ENCODE data around the gene FAM53B.
A peak's percentile ranks its signal among the peaks of the same experiment; 100 is the strongest.
"Not testable (repeated sequence)": the region's sequence is repeated elsewhere in the genome, so short reads cannot be mapped to it uniquely, and the experiment has no call there.

The FAM53B gene

DNA sequence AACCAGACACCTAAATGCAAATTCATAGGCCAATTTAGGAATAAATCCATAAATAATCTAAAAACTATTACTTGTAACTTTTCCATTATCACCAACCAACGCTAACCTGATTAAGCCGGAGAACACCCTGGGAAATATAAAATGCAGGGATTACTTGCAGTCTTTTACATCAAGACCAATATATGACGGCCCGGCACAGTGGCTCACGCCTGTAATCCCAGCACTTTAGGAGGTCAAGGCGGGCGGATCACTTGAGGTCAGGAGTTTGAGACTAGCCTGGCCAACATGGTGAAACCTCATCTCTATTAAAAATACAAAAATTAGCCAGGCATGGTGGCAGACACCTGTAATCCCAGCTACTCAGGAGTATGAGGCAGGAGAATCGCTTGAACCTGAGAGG lies 2.3 kb upstream of the FAM53B start:
- not testable (repeated sequence) for H2AK5ac ChIP-seq (ENCODE audit: low read length, severe bottlenecking); H4K8ac ChIP-seq (ENCODE audit: low read length); H2BK12ac ChIP-seq (ENCODE audit: low read length in 2 of 2); H3K4ac ChIP-seq (ENCODE audit: low read depth in 1 of 2, low read length in 2 of 2); H3K18ac ChIP-seq (ENCODE audit: low read depth in 1 of 2, low read length in 2 of 2); H3K27me3 ChIP-seq (ENCODE audit: control insufficient read depth in 1 of 2, insufficient read depth in 1 of 2, low read length in 2 of 2); H3K4me2 ChIP-seq (ENCODE audit: low read length, poor library complexity, severe bottlenecking); H2BK15ac ChIP-seq (ENCODE audit: low read depth, poor library complexity, severe bottlenecking); H2AFZ ChIP-seq (ENCODE audit: low read depth, low read length); H3K14ac ChIP-seq (ENCODE audit: low read length in 2 of 2); H3K4me1 ChIP-seq (ENCODE audit: control insufficient read depth, insufficient read depth, low read depth, low read length); H3K4me3 ChIP-seq (ENCODE audit: insufficient read depth in 1 of 2, low read depth in 1 of 2, low read length in 2 of 2); H3K23ac ChIP-seq (ENCODE audit: low read length in 2 of 2); DNase-seq; H4K91ac ChIP-seq (ENCODE audit: low read length); H3K9me3 ChIP-seq (ENCODE audit: control insufficient read depth, low read length); H2BK5ac ChIP-seq (ENCODE audit: low read depth, low read length, poor library complexity, severe bottlenecking); H2BK120ac ChIP-seq (ENCODE audit: low read depth, low read length); H3K27ac ChIP-seq (ENCODE audit: low read length, poor library complexity, severe bottlenecking)
- WGBS = 96% methylated on average over 8 of the region's 8 CpGs
- H3K79me1 ChIP-seq (replicated peaks; ENCODE audit: low read length, poor library complexity, severe bottlenecking) = peaks cover 11% of the 10 kb centered on the region
- peak overlapping the region; percentile 87 for H3K9ac ChIP-seq (ENCODE audit: low read length)
- H3K36me3 ChIP-seq (ENCODE audit: control insufficient read depth in 1 of 2, insufficient read depth in 2 of 2, low read depth in 1 of 2, low read length in 2 of 2) = peaks cover 0 to 23% of the 10 kb centered on the region in 2 experiments

- no peak overlapping the region for H4K8ac ChIP-seq (ENCODE audit: low read length)
- 32% methylated on average over 3 of the region's 3 CpGs for WGBS
- peaks cover 8% of the 10 kb centered on the region for H3K4me1 ChIP-seq (ENCODE audit: control insufficient read depth, insufficient read depth, low read depth, low read length)
These were observed 1.5 kb upstream of the FAM53B start for GRCh38 chr10:124745673-124746072.

DNA sequence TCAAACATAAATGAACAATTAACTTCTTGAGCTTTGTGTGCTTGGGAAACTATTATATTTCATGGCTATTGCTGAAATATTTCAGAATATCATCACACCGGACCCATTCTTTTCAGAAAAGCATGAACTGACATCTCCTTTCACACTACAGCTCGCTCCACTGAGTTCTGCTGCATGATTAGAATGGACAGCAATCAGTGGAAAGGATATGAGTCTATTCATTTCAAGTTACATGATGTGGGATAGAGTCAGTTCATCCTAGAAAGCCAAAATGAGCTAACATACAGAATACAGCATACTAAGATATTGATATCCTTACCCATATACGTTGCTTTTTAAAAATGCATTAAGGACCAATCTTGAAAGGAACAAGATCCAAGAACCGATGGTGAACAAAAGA lies 1.1 kb upstream of the FAM53B start:
- DNase-seq = no peak
- Histone ChIP-seq H3K23ac (ENCODE audit: low read length in 2 of 2) (no peak overlapping the region), H4K8ac (ENCODE audit: low read length) (no peak overlapping the region), H3K27me3 (ENCODE audit: control insufficient read depth in 1 of 2, insufficient read depth in 1 of 2, low read length in 2 of 2) (no peaks in the 10 kb centered on the region), H3K27ac (ENCODE audit: low read length, poor library complexity, severe bottlenecking) (no peak overlapping the region), H2BK5ac (ENCODE audit: low read depth, low read length, poor library complexity, severe bottlenecking) (no peak overlapping the region), H3K9me3 (ENCODE audit: control insufficient read depth, low read length) (no peaks in the 10 kb centered on the region), H3K9ac (ENCODE audit: low read length) (peak overlapping the region; percentile 87), H2BK120ac (ENCODE audit: low read depth, low read length) (no peak overlapping the region), H2AK5ac (ENCODE audit: low read length, severe bottlenecking) (no peak overlapping the region), H3K4ac (ENCODE audit: low read depth in 1 of 2, low read length in 2 of 2) (no peak overlapping the region), H3K4me2 (ENCODE audit: low read length, poor library complexity, severe bottlenecking) (no peak overlapping the region), H2BK15ac (ENCODE audit: low read depth, poor library complexity, severe bottlenecking) (no peak overlapping the region), H3K36me3 (ENCODE audit: control insufficient read depth in 1 of 2, insufficient read depth in 2 of 2, low read depth in 1 of 2, low read length in 2 of 2) (peaks cover 0 to 15% of the 10 kb centered on the region in 2 experiments), H3K18ac (ENCODE audit: low read depth in 1 of 2, low read length in 2 of 2) (no peak overlapping the region), H2AFZ (ENCODE audit: low read depth, low read length) (no peak overlapping the region), H3K4me3 (ENCODE audit: insufficient read depth in 1 of 2, low read depth in 1 of 2, low read length in 2 of 2) (peak overlapping the region in 1 of 2 experiments; percentile 70), H3K79me1 (replicated peaks; ENCODE audit: low read length, poor library complexity, severe bottlenecking) (peaks cover 7% of the 10 kb centered on the region), H3K4me1 (ENCODE audit: control insufficient read depth, insufficient read depth, low read depth, low read length) (peaks cover 9% of the 10 kb centered on the region), H2BK12ac (ENCODE audit: low read length in 2 of 2) (no peak overlapping the region), H4K91ac (ENCODE audit: low read length) (no peak overlapping the region), H3K14ac (ENCODE audit: low read length in 2 of 2) (no peak overlapping the region)
- WGBS = 94% methylated on average over 2 of the region's 4 CpGs

More at GRCh38 chr10:124745673-124746072, 1.5 kb upstream of the FAM53B start:
- H2AK5ac ChIP-seq (ENCODE audit: low read length, severe bottlenecking) = no peak overlapping the region
- H3K36me3 ChIP-seq (ENCODE audit: control insufficient read depth in 1 of 2, insufficient read depth in 2 of 2, low read depth in 1 of 2, low read length in 2 of 2) = peaks cover 0 to 19% of the 10 kb centered on the region in 2 experiments
- H3K27me3 ChIP-seq (ENCODE audit: control insufficient read depth in 1 of 2, insufficient read depth in 1 of 2, low read length in 2 of 2) = no peaks in the 10 kb centered on the region
- no peak overlapping the region for H2BK5ac ChIP-seq (ENCODE audit: low read depth, low read length, poor library complexity, severe bottlenecking)
- H3K23ac ChIP-seq (ENCODE audit: low read length in 2 of 2) = no peak overlapping the region
- no peak overlapping the region for H4K91ac ChIP-seq (ENCODE audit: low read length)
- peaks cover 8% of the 10 kb centered on the region for H3K79me1 ChIP-seq (replicated peaks; ENCODE audit: low read length, poor library complexity, severe bottlenecking)
- H2BK15ac ChIP-seq (ENCODE audit: low read depth, poor library complexity, severe bottlenecking) = no peak overlapping the region
- H2BK120ac ChIP-seq (ENCODE audit: low read depth, low read length) = no peak overlapping the region
- H3K9me3 ChIP-seq (ENCODE audit: control insufficient read depth, low read length) = no peaks in the 10 kb centered on the region
- no peak overlapping the region for H3K4me3 ChIP-seq (ENCODE audit: insufficient read depth in 1 of 2, low read depth in 1 of 2, low read length in 2 of 2)
- H2BK12ac ChIP-seq (ENCODE audit: low read length in 2 of 2) = no peak overlapping the region
- no peak overlapping the region for H2AFZ ChIP-seq (ENCODE audit: low read depth, low read length)
- H3K18ac ChIP-seq (ENCODE audit: low read depth in 1 of 2, low read length in 2 of 2) = no peak overlapping the region
- H3K27ac ChIP-seq (ENCODE audit: low read length, poor library complexity, severe bottlenecking) = no peak overlapping the region
- DNase-seq = peak; percentile 75
- no peak overlapping the region for H3K4me2 ChIP-seq (ENCODE audit: low read length, poor library complexity, severe bottlenecking)
- no peak overlapping the region for H3K14ac ChIP-seq (ENCODE audit: low read length in 2 of 2)
- H3K4ac ChIP-seq (ENCODE audit: low read depth in 1 of 2, low read length in 2 of 2) = no peak overlapping the region
- peak overlapping the region; percentile 87 for H3K9ac ChIP-seq (ENCODE audit: low read length)

- H3K36me3 ChIP-seq (ENCODE audit: control insufficient read depth in 1 of 2, insufficient read depth in 2 of 2, low read depth in 1 of 2, low read length in 2 of 2) = peaks cover 0 to 13% of the 10 kb centered on the region in 2 experiments
- H3K79me1 ChIP-seq (replicated peaks; ENCODE audit: low read length, poor library complexity, severe bottlenecking) = peaks cover 18% of the 10 kb centered on the region
- H3K4me2 ChIP-seq (ENCODE audit: low read length, poor library complexity, severe bottlenecking) = peak overlapping the region; percentile 99
- no peaks in the 10 kb centered on the region for H3K27me3 ChIP-seq (ENCODE audit: control insufficient read depth in 1 of 2, insufficient read depth in 1 of 2, low read length in 2 of 2)
- peak overlapping the region; percentile 54 for H4K8ac ChIP-seq (ENCODE audit: low read length)
- DNase-seq = peak; percentile 58
- peak overlapping the region; percentile 80 for H3K9ac ChIP-seq (ENCODE audit: low read length)
- no peak overlapping the region for H4K91ac ChIP-seq (ENCODE audit: low read length)
- no peak overlapping the region for H2BK5ac ChIP-seq (ENCODE audit: low read depth, low read length, poor library complexity, severe bottlenecking)
- peak overlapping the region; percentile 69 for H2AFZ ChIP-seq (ENCODE audit: low read depth, low read length)
- no peak overlapping the region for H2BK12ac ChIP-seq (ENCODE audit: low read length in 2 of 2)
- peak overlapping the region; percentile 68 for H2BK15ac ChIP-seq (ENCODE audit: low read depth, poor library complexity, severe bottlenecking)
- no peaks in the 10 kb centered on the region for H3K9me3 ChIP-seq (ENCODE audit: control insufficient read depth, low read length)
- H2AK5ac ChIP-seq (ENCODE audit: low read length, severe bottlenecking) = no peak overlapping the region
- peak overlapping the region in 1 of 2 experiments; percentile 89 for H3K23ac ChIP-seq (ENCODE audit: low read length in 2 of 2)
- peak overlapping the region in 1 of 2 experiments; percentile 67 for H3K4ac ChIP-seq (ENCODE audit: low read depth in 1 of 2, low read length in 2 of 2)
- peaks cover 9% of the 10 kb centered on the region for H3K4me1 ChIP-seq (ENCODE audit: control insufficient read depth, insufficient read depth, low read depth, low read length)
- peak overlapping the region; percentile 80 to 82 for H3K4me3 ChIP-seq (ENCODE audit: insufficient read depth in 1 of 2, low read depth in 1 of 2, low read length in 2 of 2)
- peak overlapping the region in 1 of 2 experiments; percentile 44 for H3K14ac ChIP-seq (ENCODE audit: low read length in 2 of 2)
- peak overlapping the region; percentile 88 for H2BK120ac ChIP-seq (ENCODE audit: low read depth, low read length)
- H3K18ac ChIP-seq (ENCODE audit: low read depth in 1 of 2, low read length in 2 of 2) = peak overlapping the region; percentile 78 to 96
- 0% methylated on average over 61 of the region's 101 CpGs for WGBS
- H3K27ac ChIP-seq (ENCODE audit: low read length, poor library complexity, severe bottlenecking) = no peak overlapping the region
These were observed 732 bp downstream of the FAM53B start for GRCh38 chr10:124743191-124744101.
